Measurements from ENCODE around the gene ITSN1.

The ITSN1 gene

GRCh38 chr21:33948096-33948950 is 306.0 kb downstream of the ITSN1 start:
- peak overlapping the region; percentile 41 for H2AFZ ChIP-seq (ENCODE audit: low read depth, low read length)
- no peaks in the 10 kb centered on the region for H3K36me3 ChIP-seq (ENCODE audit: insufficient read depth, low read length)
- no peaks in the 10 kb centered on the region for H3K27me3 ChIP-seq (ENCODE audit: insufficient read depth, low read length)
- no peaks in the 10 kb centered on the region for H3K9me3 ChIP-seq (ENCODE audit: low read length)
- H3K4me3 ChIP-seq (ENCODE audit: low read length) = peak overlapping the region; percentile 36
- peaks cover 24% of the 10 kb centered on the region for H3K4me1 ChIP-seq (ENCODE audit: insufficient read depth, low read length)

GRCh38 chr21:33948951-33949444 is 306.7 kb downstream of the ITSN1 start:
- H3K9me3 ChIP-seq (ENCODE audit: low read length) = no peaks in the 10 kb centered on the region
- H3K36me3 ChIP-seq (ENCODE audit: insufficient read depth, low read length) = no peaks in the 10 kb centered on the region
- no peak overlapping the region for H3K4me3 ChIP-seq (ENCODE audit: low read length)
- H2AFZ ChIP-seq (ENCODE audit: low read depth, low read length) = peak overlapping the region; percentile 41
- no peaks in the 10 kb centered on the region for H3K27me3 ChIP-seq (ENCODE audit: insufficient read depth, low read length)
- peaks cover 24% of the 10 kb centered on the region for H3K4me1 ChIP-seq (ENCODE audit: insufficient read depth, low read length)
